GM23248 (cell line): ENCODE data around the gene DGKH. TPM values are rescaled to one million over a fixed set of nuclear protein-coding genes. Genes with fewer than 3 reads are reported as not detected.

Source experiments
- DNase-seq: peaks from one replicate; pipeline ENCODE4 v3.0.0-alpha.2; 2015
- H2AFZ ChIP-seq: fragments of 200-600 bp; sonication (generic); 2 replicates; pipeline ENCODE4 v1.6.1; 2016; ENCODE audit warnings: antibody characterized with exemption
- H3F3A ChIP-seq: fragments of 200-600 bp; sonication (generic); 2 replicates; pipeline ENCODE4 v1.6.1; 2016; ENCODE audit warnings: mild to moderate bottlenecking, antibody characterized with exemption, mixed run types; ENCODE audit not compliant: insufficient read depth
- H3K27ac ChIP-seq: fragments of 200-600 bp; sonication (generic); 2 replicates; pipeline ENCODE4 v1.5.1; 2016; ENCODE audit warnings: mild to moderate bottlenecking
- H3K27me3 ChIP-seq: fragments of 200-600 bp; sonication (generic); replicated peaks from 2 replicates; pipeline ENCODE4 v1.6.1; 2016; ENCODE audit warnings: mild to moderate bottlenecking; ENCODE audit not compliant: insufficient read depth
- H3K36me3 ChIP-seq: fragments of 200-600 bp; sonication (generic); 2 replicates; pipeline ENCODE4 v1.6.1; 2016; ENCODE audit warnings: low read depth, mild to moderate bottlenecking
- H3K4me1 ChIP-seq: fragments of 200-600 bp; sonication (generic); 2 replicates; pipeline ENCODE4 v1.6.1; 2016; ENCODE audit warnings: mild to moderate bottlenecking; ENCODE audit not compliant: insufficient read depth
- H3K4me2 ChIP-seq: fragments of 200-600 bp; sonication (generic); one replicate; pipeline ENCODE4 v1.6.1; 2016; ENCODE audit warnings: mild to moderate bottlenecking; ENCODE audit not compliant: unreplicated experiment
- H3K4me3 ChIP-seq: fragments of 200-600 bp; sonication (generic); 2 replicates; pipeline ENCODE4 v1.5.1; 2016; ENCODE audit warnings: mild to moderate bottlenecking
- H3K79me2 ChIP-seq: fragments of 200-600 bp; sonication (generic); 2 replicates; pipeline ENCODE4 v1.6.1; 2016; ENCODE audit warnings: mild to moderate bottlenecking; ENCODE audit not compliant: insufficient read depth
- H3K9ac ChIP-seq: fragments of 200-600 bp; sonication (generic); 2 replicates; pipeline ENCODE4 v1.6.1; 2016; ENCODE audit warnings: mild to moderate bottlenecking
- H3K9me2 ChIP-seq: fragments of 200-600 bp; sonication (generic); 2 replicates; pipeline ENCODE4 v1.6.1; 2016; ENCODE audit warnings: mixed run types, mild to moderate bottlenecking, moderate library complexity; ENCODE audit not compliant: insufficient read depth
- H3K9me3 ChIP-seq: fragments of 200-600 bp; sonication (generic); one replicate; pipeline ENCODE4 v1.6.1; 2017; ENCODE audit warnings: low read depth
- H4K20me1 ChIP-seq: fragments of 200-600 bp; sonication (generic); 2 replicates; pipeline ENCODE4 v1.6.0; 2016; ENCODE audit not compliant: insufficient read depth
- EZH2 ChIP-seq: fragments of 200-600 bp; sonication (generic); IDR thresholded peaks from 2 replicates; pipeline ENCODE4 v1.6.1; 2018; ENCODE audit warnings: antibody characterized with exemption, mild to moderate bottlenecking; ENCODE audit not compliant: insufficient read depth, poor library complexity, severe bottlenecking
- EZH2phosphoT487 ChIP-seq: fragments of 200-600 bp; sonication (generic); IDR thresholded peaks from 2 replicates; pipeline ENCODE4 v1.6.1; 2018; ENCODE audit warnings: antibody characterized with exemption, moderate library complexity, mild to moderate bottlenecking, low read depth; ENCODE audit not compliant: insufficient read depth
- WGBS, 2 experiments: methylation state at CpG; one replicate each; pipeline ENCODE4 v1.1.6; 2015 to 2017; ENCODE audit warnings: low lambda C conversion rate in 2 of 2, low coverage in 1 of 2; ENCODE audit errors: missing lambda C conversion rate in 2 of 2; 5-methylcytosine and 5-hydroxymethylcytosine counted together
- in situ Hi-C: fragments of 300-500 bp; cut with MboI; formaldehyde crosslinking; loops from 2 replicates; pipeline ENCODE4 v1.15.0; 2020
- polyA plus RNA-seq: library from polyadenylated mRNA; unstranded; fragments of >200 nt; fragmentation: Nextera tagmentation; extraction: Ambion mirVana; gene quantifications from 2 replicates; pipeline ENCODE4 v1.2.1, GENCODE V29; 2016
- total RNA-seq: library from RNA; depleted of rRNA; stranded (reverse); fragments of >200 nt; shearing (Covaris generic); gene quantifications from 2 replicates; pipeline ENCODE4 v1.2.3, GENCODE V29; 2014

DGKH gene
- total and polyA plus RNA-seq, 2 experiments from 2014 or later, result 1.4 to 7.1 TPM

GRCh38 chr13:42039946-42040729 is 8.3 kb upstream of the DGKH start:
- TF ChIP-seq EZH2 (no peak), EZH2phosphoT487 (no peak)
- Histone ChIP-seq H3F3A (peaks cover 23% of the 10 kb centered on the region; the same call in 1 of the 2 replicates), H3K4me2 (peak overlapping the region; percentile 83), H3K27ac (peak overlapping the region; percentile 66), H3K79me2 (peaks cover 42% of the 10 kb centered on the region), H3K9ac (peak overlapping the region; percentile 77), H3K9me2 (no peaks in the 10 kb centered on the region), H3K4me1 (peaks cover 6% of the 10 kb centered on the region; the same call in 1 of the 2 replicates), H2AFZ (peak overlapping the region; percentile 85), H3K36me3 (no peaks in the 10 kb centered on the region), H3K9me3 (no peaks in the 10 kb centered on the region), H3K27me3 (no peaks in the 10 kb centered on the region), H4K20me1 (no peaks in the 10 kb centered on the region), H3K4me3 (peak overlapping the region; percentile 79)
- 0 to 1% methylated on average over 43 to 84 of the region's 91 CpGs for WGBS, 2 experiments
- in situ Hi-C loops, result no loop called here
- peak; percentile 91 for DNase-seq

- Histone ChIP-seq H3K9me3 (no peaks in the 10 kb centered on the region), H3K9me2 (no peaks in the 10 kb centered on the region), H3K27me3 (no peaks in the 10 kb centered on the region), H3K36me3 (no peaks in the 10 kb centered on the region), H3K9ac (peak overlapping the region; percentile 77), H2AFZ (peak overlapping the region; percentile 85), H3F3A (peaks cover 23% of the 10 kb centered on the region; the same call in 1 of the 2 replicates), H3K4me2 (peak overlapping the region; percentile 75), H4K20me1 (no peaks in the 10 kb centered on the region), H3K79me2 (peaks cover 47% of the 10 kb centered on the region), H3K4me3 (peak overlapping the region; percentile 79), H3K4me1 (peaks cover 6% of the 10 kb centered on the region; the same call in 1 of the 2 replicates), H3K27ac (peak overlapping the region; percentile 66)
- in situ Hi-C loops, result no loop called here
- no peak for DNase-seq
- no peak for TF ChIP-seq EZH2phosphoT487
- WGBS, 2 experiments, result 0% methylated on average over 45 of the region's 49 CpGs; no CpG with 5 or more reads in 1 of the 2 experiments
These were observed 7.8 kb upstream of the DGKH start for GRCh38 chr13:42040730-42041010.

- no peaks in the 10 kb centered on the region for H3K9me2 ChIP-seq
- no peaks in the 10 kb centered on the region for H3K9me3 ChIP-seq
- TF ChIP-seq EZH2phosphoT487 (no peak), EZH2 (no peak)
- peak; percentile 75 for DNase-seq
- no peaks in the 10 kb centered on the region for H4K20me1 ChIP-seq
- H3K79me2 ChIP-seq, result peaks cover 52% of the 10 kb centered on the region
- peaks cover 6% of the 10 kb centered on the region; the same call in 1 of the 2 replicates for H3K4me1 ChIP-seq
- in situ Hi-C loops, result no loop called here
- no peaks in the 10 kb centered on the region for H3K36me3 ChIP-seq
- H3K27me3 ChIP-seq, result no peaks in the 10 kb centered on the region
- H3F3A ChIP-seq, result peaks cover 19% of the 10 kb centered on the region; the same call in 1 of the 2 replicates
- 2 to 3% methylated on average over 48 to 57 of the region's 58 CpGs for WGBS, 2 experiments
- peak overlapping the region; percentile 75 for H3K4me2 ChIP-seq
- H2AFZ ChIP-seq, result peak overlapping the region; percentile 85
- peak overlapping the region; percentile 34 for H3K27ac ChIP-seq
- peak overlapping the region; percentile 79 for H3K4me3 ChIP-seq
- H3K9ac ChIP-seq, result peak overlapping the region; percentile 76
These were observed 7.3 kb upstream of the DGKH start for GRCh38 chr13:42041011-42041683.

- Histone ChIP-seq H3K79me2 (peaks cover 57% of the 10 kb centered on the region), H3K27ac (peak overlapping the region; percentile 34), H4K20me1 (no peaks in the 10 kb centered on the region), H3K9me2 (no peaks in the 10 kb centered on the region), H3K9ac (peak overlapping the region; percentile 76), H3K27me3 (no peaks in the 10 kb centered on the region), H3K4me3 (peak overlapping the region; percentile 79), H3K36me3 (no peaks in the 10 kb centered on the region), H3K4me2 (peak overlapping the region; percentile 75), H3K4me1 (peaks cover 7% of the 10 kb centered on the region), H3K9me3 (no peaks in the 10 kb centered on the region), H3F3A (peaks cover 24% of the 10 kb centered on the region), H2AFZ (peak overlapping the region; percentile 85)
- peak; percentile 89 for DNase-seq
- WGBS, 2 experiments, result 10 to 11% methylated on average over 16 of the region's 16 CpGs
- no peak for TF ChIP-seq EZH2phosphoT487
- no peak for TF ChIP-seq EZH2
- in situ Hi-C loops, result no loop called here
These were observed 6.8 kb upstream of the DGKH start for GRCh38 chr13:42041684-42042035.
